Stomach (tissue), 9 donors: ENCODE measurements around the gene HOMER1. TPM values are rescaled to one million over a fixed set of nuclear protein-coding genes. Genes with fewer than 3 reads are reported as not detected.
A peak's percentile ranks its signal among the peaks of the same experiment; 100 is the strongest.

Source experiments
- DNase-seq, 2 donors: peaks; one replicate each; pipeline versions ENCODE4 v3.0.0 to v3.0.0-alpha.2; 2013 to 2019
- H3K27ac ChIP-seq, 5 donors: fragments of 200-600 bp in 4 of 5; sonication (generic) in 4 of 5; one replicate each; pipeline ENCODE4 v1.5.1; 2013 to 2019; ENCODE audit warnings: mild to moderate bottlenecking in 1 of 5, moderate library complexity in 1 of 5
- H3K27me3 ChIP-seq, 3 donors: fragments of 200-600 bp; sonication (generic); one replicate each; pipeline ENCODE4 v1.5.1; 2017 to 2019; ENCODE audit warnings: mixed run types in 1 of 3
- H3K36me3 ChIP-seq, 4 donors: fragments of 200-600 bp; sonication (generic); 1 replicate in 3 of 4; 2 replicates in 1 of 4; pipeline ENCODE4 v1.5.1; 2016 to 2019
- H3K4me1 ChIP-seq, 4 donors: fragments of 200-600 bp; sonication (generic); one replicate each; pipeline ENCODE4 v1.5.1; 2016 to 2019
- H3K4me3 ChIP-seq, 4 donors: fragments of 200-600 bp; sonication (generic) in 3 of 4; one replicate each; pipeline ENCODE4 v1.5.1; 2016 to 2019; ENCODE audit warnings: mild to moderate bottlenecking in 1 of 4
- H3K9me3 ChIP-seq, 4 donors: fragments of 200-600 bp; sonication (generic); one replicate each; pipeline ENCODE4 v1.5.1; 2016 to 2019
- EP300 ChIP-seq: sonication (generic); formaldehyde crosslinking; IDR thresholded peaks from one replicate; pipeline ENCODE4 v1.6.1; 2017; ENCODE audit warnings: antibody characterized with exemption
- POLR2A ChIP-seq, 4 donors: fragments of 450-650 bp; IDR thresholded peaks; one replicate each; pipeline ENCODE4 v1.6.1; 2016; ENCODE audit warnings: antibody characterized with exemption in 4 of 4, control low read depth in 2 of 4, mild to moderate bottlenecking in 1 of 4, moderate library complexity in 1 of 4
- POLR2AphosphoS5 ChIP-seq, 3 donors: sonication (generic); formaldehyde crosslinking; IDR thresholded peaks; one replicate each; pipeline ENCODE4 v1.6.1; 2016; ENCODE audit warnings: antibody characterized with exemption in 3 of 3
- WGBS, 5 donors: extraction: QIAGEN DNeasy Blood & Tissue Kit in 3 of 5; methylation state at CpG; one replicate each; pipeline versions ENCODE4 v1.1.5 to v1.1.7; 2013 to 2018; 5-methylcytosine and 5-hydroxymethylcytosine counted together
- intact Hi-C: fragments of 100-400 bp; cut with DNase I; formaldehyde crosslinking; loops from one replicate; pipeline ENCODE4 v1.15.1; 2023; ENCODE audit warnings: low total_unique reads
- polyA plus RNA-seq, 3 donors: library from polyadenylated mRNA; stranded (reverse); fragments of 200-250 nt; gene quantifications; one replicate each; pipeline ENCODE4 v1.2.3, GENCODE V29; 2013
- total RNA-seq, 5 donors: library from RNA; depleted of rRNA; stranded (reverse); fragments of >200 nt; gene quantifications; one replicate each; pipeline versions ENCODE4 v1.1.0 to v1.2.3, GENCODE V29; 2014 to 2016
- TF ChIP-seq, protein P1 (sequence below), 7 experiments: fragments of 450-650 bp in 4 of 7; fragments of 200-600 bp in 3 of 7; sonication (generic) in 3 of 7; IDR thresholded peaks; one replicate each; pipeline ENCODE4 v1.5.1; 2016 to 2019; ENCODE audit warnings: antibody characterized with exemption in 7 of 7, control low read depth in 2 of 7, mild to moderate bottlenecking in 1 of 7
- donor health status: healthy with polysubstance abuse.
- donor health status: Bipolar disorder and iron deficiency.
- donor health status: healthy.

HOMER1 gene
- total and polyA plus RNA-seq, 8 donors = 0.85 to 21.6 (median 3.7) TPM

DNA sequence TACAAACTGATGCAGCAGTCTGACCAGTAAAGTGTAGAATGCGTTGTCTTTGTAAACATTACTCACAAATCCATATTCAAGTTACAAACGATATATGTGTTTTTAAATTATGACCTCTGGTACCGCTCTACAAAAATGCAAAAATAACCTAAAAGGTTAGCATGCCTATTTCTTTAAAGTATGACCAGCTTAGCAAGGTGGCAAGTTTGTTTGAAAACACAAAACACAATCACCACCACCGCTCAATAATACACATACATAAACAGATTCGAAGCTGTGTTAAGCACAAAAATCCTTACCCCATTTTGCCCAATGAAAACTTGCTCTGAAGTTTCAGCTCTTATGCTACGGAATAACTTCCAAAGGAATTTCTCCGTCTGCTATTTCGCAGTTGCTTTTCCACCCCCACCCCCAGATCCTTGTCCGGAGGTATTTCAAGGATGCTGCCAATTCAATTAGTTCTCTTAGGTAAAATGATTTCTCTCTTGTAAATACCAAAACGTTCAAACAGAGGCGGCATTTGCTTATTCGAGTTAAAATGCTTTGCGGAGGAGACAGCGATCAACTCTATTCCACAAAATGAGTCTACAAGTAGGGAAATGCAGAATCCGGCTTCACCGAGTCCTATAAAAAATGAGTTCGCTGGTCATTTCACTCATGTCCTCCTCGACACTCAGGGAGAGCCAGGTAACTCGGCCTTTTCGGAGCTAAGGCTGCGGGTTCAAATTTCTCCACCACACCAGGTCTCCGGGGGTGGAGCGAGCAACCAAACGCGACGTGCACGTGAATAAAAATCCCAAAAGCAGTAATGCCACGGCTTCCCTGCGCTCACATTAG is 1.2 kb downstream of the HOMER1 start:
- peaks cover 0 to 51% (median 32%) of the 10 kb centered on the region in 4 donors for H3K4me1 ChIP-seq
- peak overlapping the region; percentile 80 to 95 (median 81) for H3K4me3 ChIP-seq
- H3K27ac ChIP-seq = peak overlapping the region in 3 of 5 donors; percentile 97 to 100 (median 98)
- TF ChIP-seq, protein P1, sequence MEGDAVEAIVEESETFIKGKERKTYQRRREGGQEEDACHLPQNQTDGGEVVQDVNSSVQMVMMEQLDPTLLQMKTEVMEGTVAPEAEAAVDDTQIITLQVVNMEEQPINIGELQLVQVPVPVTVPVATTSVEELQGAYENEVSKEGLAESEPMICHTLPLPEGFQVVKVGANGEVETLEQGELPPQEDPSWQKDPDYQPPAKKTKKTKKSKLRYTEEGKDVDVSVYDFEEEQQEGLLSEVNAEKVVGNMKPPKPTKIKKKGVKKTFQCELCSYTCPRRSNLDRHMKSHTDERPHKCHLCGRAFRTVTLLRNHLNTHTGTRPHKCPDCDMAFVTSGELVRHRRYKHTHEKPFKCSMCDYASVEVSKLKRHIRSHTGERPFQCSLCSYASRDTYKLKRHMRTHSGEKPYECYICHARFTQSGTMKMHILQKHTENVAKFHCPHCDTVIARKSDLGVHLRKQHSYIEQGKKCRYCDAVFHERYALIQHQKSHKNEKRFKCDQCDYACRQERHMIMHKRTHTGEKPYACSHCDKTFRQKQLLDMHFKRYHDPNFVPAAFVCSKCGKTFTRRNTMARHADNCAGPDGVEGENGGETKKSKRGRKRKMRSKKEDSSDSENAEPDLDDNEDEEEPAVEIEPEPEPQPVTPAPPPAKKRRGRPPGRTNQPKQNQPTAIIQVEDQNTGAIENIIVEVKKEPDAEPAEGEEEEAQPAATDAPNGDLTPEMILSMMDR (IDR thresholded peaks at IDR 0.05) = no peak
- TF ChIP-seq EP300 (no peak), POLR2A (IDR thresholded peaks at IDR 0.05) (no peak), POLR2AphosphoS5 (IDR thresholded peaks at IDR 0.05) (no peak)
- 4 to 5% (median 5%) methylated on average over 29 of the region's 29 CpGs for WGBS, 5 donors
- H3K27me3 ChIP-seq = peaks cover 0 to 26% (median 12%) of the 10 kb centered on the region in 3 donors
- peak in 1 of 2 donors; percentile 60 for DNase-seq
- no peaks in the 10 kb centered on the region for H3K36me3 ChIP-seq
- H3K9me3 ChIP-seq = no peaks in the 10 kb centered on the region
- intact Hi-C loops = no loop called here

DNA sequence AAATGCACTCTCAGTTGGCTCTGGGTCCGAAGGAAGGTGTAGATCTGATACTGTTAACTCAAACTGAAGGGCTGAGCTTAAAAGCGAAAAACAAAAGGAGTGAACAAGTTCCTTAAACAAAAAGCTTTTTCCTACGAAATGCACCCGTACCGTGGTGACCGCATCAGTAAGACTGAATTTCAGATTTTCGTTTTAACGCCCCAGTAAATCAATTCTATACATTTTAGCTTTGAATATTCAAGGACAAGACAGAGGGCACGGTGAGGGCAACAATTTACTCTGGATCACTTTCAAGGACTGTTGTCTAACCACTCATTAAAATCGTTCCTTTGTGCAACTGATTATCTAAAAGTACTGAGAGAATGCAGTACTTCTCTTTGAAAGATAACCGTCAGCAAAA is 1.9 kb downstream of the HOMER1 start:
- DNase-seq = peak in 1 of 2 donors; percentile 23
- intact Hi-C loops = no loop called here
- H3K9me3 ChIP-seq = no peaks in the 10 kb centered on the region
- H3K36me3 ChIP-seq = no peaks in the 10 kb centered on the region
- H3K27me3 ChIP-seq = peaks cover 0 to 26% (median 12%) of the 10 kb centered on the region in 3 donors
- peak overlapping the region; percentile 80 to 95 (median 81) for H3K4me3 ChIP-seq
- peaks cover 0 to 51% (median 34%) of the 10 kb centered on the region in 4 donors for H3K4me1 ChIP-seq
- no peak overlapping the region for H3K27ac ChIP-seq
- TF ChIP-seq EP300 (no peak), POLR2A (IDR thresholded peaks at IDR 0.05) (no peak), POLR2AphosphoS5 (IDR thresholded peaks at IDR 0.05) (no peak)
- TF ChIP-seq, protein P1 (IDR thresholded peaks at IDR 0.05) = no peak
- 21 to 37% (median 36%) methylated on average over 11 of the region's 11 CpGs for WGBS, 5 donors

DNA sequence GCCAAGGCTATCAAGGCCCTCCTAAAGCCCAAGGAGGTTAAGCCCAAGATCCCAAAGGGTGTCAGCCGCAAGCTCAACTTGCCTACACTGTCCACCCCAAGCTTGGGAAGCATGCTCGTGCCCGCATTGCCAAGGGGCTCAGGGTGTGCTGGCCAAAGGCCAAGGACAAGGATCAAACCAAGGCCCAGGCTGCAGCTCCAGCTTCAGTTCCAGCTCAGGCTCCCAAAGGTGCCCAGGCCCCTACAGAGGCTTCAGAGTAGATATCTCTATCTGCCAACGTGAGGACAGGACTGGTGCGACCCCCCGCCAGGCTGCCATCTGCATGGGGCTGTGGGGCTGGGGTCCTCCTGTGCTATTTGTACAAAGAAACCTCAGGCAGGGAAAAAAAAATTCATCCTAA is 3.3 kb downstream of the HOMER1 start:
- Histone ChIP-seq H3K9me3 (no peaks in the 10 kb centered on the region), H3K4me3 (peak overlapping the region in 1 of 4 donors; percentile 6), H3K27ac (no peak overlapping the region), H3K27me3 (peaks cover 0 to 26% (median 12%) of the 10 kb centered on the region in 3 donors), H3K36me3 (no peaks in the 10 kb centered on the region), H3K4me1 (peaks cover 0 to 51% (median 34%) of the 10 kb centered on the region in 4 donors)
- intact Hi-C loops = no loop called here
- no peak for DNase-seq
- TF ChIP-seq EP300 (no peak), POLR2A (IDR thresholded peaks at IDR 0.05) (no peak)
- TF ChIP-seq, protein P1 (IDR thresholded peaks at IDR 0.05) = no peak
- 88 to 96% (median 91%) methylated on average over 6 of the region's 6 CpGs; no CpG with 5 or more reads in 1 of the 5 donors for WGBS, 5 donors

DNA sequence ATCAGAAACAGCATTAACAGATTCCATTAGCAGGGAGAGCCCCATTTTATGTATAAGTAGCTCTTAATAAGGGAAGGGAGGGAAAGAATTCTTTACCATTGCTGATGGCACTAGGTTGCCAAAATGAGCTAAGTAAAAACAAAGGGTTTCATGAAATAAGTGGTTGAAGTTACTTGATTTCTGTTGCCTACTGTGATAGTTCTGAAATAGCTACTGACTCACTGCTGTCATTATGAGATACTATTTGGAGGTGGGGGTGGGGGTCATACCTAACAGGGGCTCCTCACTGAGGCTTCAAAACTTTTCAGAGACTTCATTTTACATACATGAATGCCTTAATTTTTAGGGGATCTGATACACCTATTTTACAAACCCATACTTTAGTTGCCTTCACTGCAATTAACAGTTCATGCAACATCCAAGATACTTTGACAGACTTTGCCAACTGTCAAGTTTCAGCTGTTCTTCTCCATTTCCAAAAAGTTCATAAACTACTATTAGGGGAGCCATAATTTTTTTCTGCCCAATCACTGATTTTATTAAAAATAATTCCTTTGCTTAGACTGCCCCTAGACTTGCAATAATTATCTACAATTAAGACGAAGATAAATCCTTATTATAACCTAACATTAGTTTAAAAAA is 4.6 kb downstream of the HOMER1 start:
- Histone ChIP-seq H3K4me1 (peaks cover 0 to 50% (median 34%) of the 10 kb centered on the region in 4 donors), H3K27ac (no peak overlapping the region), H3K27me3 (peaks cover 0 to 26% (median 12%) of the 10 kb centered on the region in 3 donors), H3K9me3 (no peaks in the 10 kb centered on the region), H3K36me3 (no peaks in the 10 kb centered on the region), H3K4me3 (no peak overlapping the region)
- no peak for DNase-seq
- TF ChIP-seq, protein P1 (IDR thresholded peaks at IDR 0.05) = no peak
- no peak for TF ChIP-seq POLR2AphosphoS5 (IDR thresholded peaks at IDR 0.05)
- TF ChIP-seq POLR2A (IDR thresholded peaks at IDR 0.05) = no peak
- 82 to 90% (median 89%) methylated on average over 1 of the region's 1 CpG for WGBS, 5 donors
- intact Hi-C loops = no loop called here
